GM19397 (cell line): ENCODE measurements around the gene CNOT10.
"Not testable (repeated sequence)": the region's sequence is repeated elsewhere in the genome, so short reads cannot be mapped to it uniquely, and the experiment has no call there.

Experiments used
- ATAC-seq: cut with Tn5 transposase; IDR thresholded peaks from one replicate; pipeline ENCODE4 v1.9.1; 2021; ENCODE audit warnings: mild to moderate bottlenecking, moderate library complexity; ENCODE audit not compliant: unreplicated experiment

CNOT10 gene

GRCh38 chr3:32684800-32685542 lies at the start of gene CNOT10:
Gene CNOT10 (plus strand): TSS chr3:32685188. CDS start chr3:32685461, 273 bp downstream.
- peak; percentile 98 for ATAC-seq

- no peak for ATAC-seq
Observed at GRCh38 chr3:32640939-32641338, 44.0 kb upstream of the CNOT10 start.

GRCh38 chr3:32641356-32641755 lies 43.6 kb upstream of the CNOT10 start:
- ATAC-seq, result no peak

- ATAC-seq, result no peak
Observed at GRCh38 chr3:32643354-32643753, 41.6 kb upstream of the CNOT10 start.

- ATAC-seq, result no peak
Observed at GRCh38 chr3:32643816-32644215, 41.2 kb upstream of the CNOT10 start.

- ATAC-seq, result no peak
Observed at GRCh38 chr3:32644380-32644779, 40.6 kb upstream of the CNOT10 start.

GRCh38 chr3:32646761-32647160 lies 38.2 kb upstream of the CNOT10 start:
- no peak for ATAC-seq

- not testable (repeated sequence) for ATAC-seq
Observed at GRCh38 chr3:32652337-32653100, 32.5 kb upstream of the CNOT10 start.

GRCh38 chr3:32655167-32655566 lies 29.8 kb upstream of the CNOT10 start:
- no peak for ATAC-seq

- no peak for ATAC-seq
Observed at GRCh38 chr3:32660634-32661033, 24.4 kb upstream of the CNOT10 start.

- ATAC-seq, result no peak
Observed at GRCh38 chr3:32662647-32663046, 22.3 kb upstream of the CNOT10 start.

- ATAC-seq, result not testable (repeated sequence)
Observed at GRCh38 chr3:32664630-32665075, 20.3 kb upstream of the CNOT10 start.

- ATAC-seq, result no peak
Observed at GRCh38 chr3:32667072-32667582, 17.9 kb upstream of the CNOT10 start.

GRCh38 chr3:32669226-32669625 lies 15.8 kb upstream of the CNOT10 start:
- not testable (repeated sequence) for ATAC-seq

GRCh38 chr3:32673730-32674129 lies 11.3 kb upstream of the CNOT10 start:
- ATAC-seq, result not testable (repeated sequence)

GRCh38 chr3:32675164-32675563 lies 9.8 kb upstream of the CNOT10 start:
- no peak for ATAC-seq

GRCh38 chr3:32675650-32676049 lies 9.3 kb upstream of the CNOT10 start:
- no peak for ATAC-seq

- no peak for ATAC-seq
Observed at GRCh38 chr3:32681811-32682210, 3.2 kb upstream of the CNOT10 start.

- ATAC-seq, result no peak
Observed at GRCh38 chr3:32684029-32684799, 774 bp upstream of the CNOT10 start.

- no peak for ATAC-seq
Observed at GRCh38 chr3:32685543-32686185, 676 bp downstream of the CNOT10 start.

GRCh38 chr3:32686713-32687112 lies 1.7 kb downstream of the CNOT10 start:
- no peak for ATAC-seq
